ENCODE measurements around the gene NDUFB8. TPM values are rescaled to one million over a fixed set of nuclear protein-coding genes. Genes with fewer than 3 reads are reported as not detected.

The NDUFB8 gene
- total and polyA plus RNA-seq, 2 donors from 2014 or later = 162 to 638 TPM

- FAIRE-seq = no peak
- no peaks in the 10 kb centered on the region for H3K27me3 ChIP-seq (ENCODE audit: control insufficient read depth, insufficient read depth, low read length)
- no peak overlapping the region for H3K9ac ChIP-seq (ENCODE audit: low read length in 3 of 3)
- no peak overlapping the region for H3K27ac ChIP-seq (ENCODE audit: low read depth in 2 of 2, low read length in 2 of 2)
- no peak overlapping the region for H3K4me3 ChIP-seq (ENCODE audit: low read length in 3 of 3)
- intact Hi-C loops (cut with DNase I) = no loop called here
- TF ChIP-seq CTCF (IDR thresholded peaks at IDR 0.05; ENCODE audit: borderline replicate concordance, extremely low read depth, insufficient read depth) = no peak
- H3K36me3 ChIP-seq (ENCODE audit: control insufficient read depth in 2 of 3, insufficient read depth in 3 of 3, low read length in 3 of 3) = peaks cover 0 to 12% (median 5%) of the 10 kb centered on the region in 3 donors
- peak in 2 of 5 donors; percentile 17 to 36 for DNase-seq
- peaks cover 0 to 12% (median 0%) of the 10 kb centered on the region in 3 donors for H3K4me1 ChIP-seq (ENCODE audit: control insufficient read depth in 2 of 3, insufficient read depth in 2 of 3, low read depth in 1 of 3, low read length in 3 of 3)
- no peaks in the 10 kb centered on the region for H3K9me3 ChIP-seq (ENCODE audit: control insufficient read depth in 2 of 3, insufficient read depth in 1 of 3, low read length in 3 of 3)
Measured at GRCh38 chr10:100485801-100486495, 43.7 kb downstream of the NDUFB8 start.

DNA sequence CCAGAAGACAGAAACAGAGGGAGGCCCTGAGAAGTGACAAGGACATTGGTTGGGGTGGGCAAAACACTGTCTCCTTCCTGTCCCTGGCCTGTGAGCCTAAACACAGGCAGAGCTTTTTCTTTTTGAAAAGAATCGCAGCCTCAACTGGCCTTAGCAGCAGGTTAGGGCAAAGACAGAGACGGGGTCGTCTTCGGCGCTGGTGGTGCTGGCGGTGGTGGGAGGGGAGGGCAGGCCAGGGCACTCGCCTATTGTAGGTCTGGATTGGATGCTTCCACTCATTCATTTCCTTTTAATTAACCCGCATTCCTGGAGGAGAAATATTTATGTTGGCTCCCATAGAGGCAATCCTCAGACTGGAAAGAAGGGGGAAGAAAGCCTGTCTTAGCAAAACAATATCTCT lies 44.3 kb downstream of the NDUFB8 start:
- Histone ChIP-seq H3K9ac (ENCODE audit: low read length in 3 of 3) (no peak overlapping the region), H3K27ac (ENCODE audit: low read depth in 2 of 2, low read length in 2 of 2) (no peak overlapping the region), H3K4me1 (ENCODE audit: control insufficient read depth in 2 of 3, insufficient read depth in 2 of 3, low read depth in 1 of 3, low read length in 3 of 3) (peaks cover 0 to 12% (median 0%) of the 10 kb centered on the region in 3 donors), H3K4me3 (ENCODE audit: low read length in 3 of 3) (no peak overlapping the region), H3K27me3 (ENCODE audit: control insufficient read depth, insufficient read depth, low read length) (peaks cover 2% of the 10 kb centered on the region), H3K9me3 (ENCODE audit: control insufficient read depth in 2 of 3, insufficient read depth in 1 of 3, low read length in 3 of 3) (no peaks in the 10 kb centered on the region), H3K36me3 (ENCODE audit: control insufficient read depth in 2 of 3, insufficient read depth in 3 of 3, low read length in 3 of 3) (peaks cover 0 to 12% (median 5%) of the 10 kb centered on the region in 3 donors)
- TF ChIP-seq CTCF (IDR thresholded peaks at IDR 0.05; ENCODE audit: borderline replicate concordance, extremely low read depth, insufficient read depth) = no peak
- no peak for FAIRE-seq
- peak in 2 of 5 donors; percentile 14 to 52 for DNase-seq
- intact Hi-C loops (cut with DNase I) = no loop called here

DNA sequence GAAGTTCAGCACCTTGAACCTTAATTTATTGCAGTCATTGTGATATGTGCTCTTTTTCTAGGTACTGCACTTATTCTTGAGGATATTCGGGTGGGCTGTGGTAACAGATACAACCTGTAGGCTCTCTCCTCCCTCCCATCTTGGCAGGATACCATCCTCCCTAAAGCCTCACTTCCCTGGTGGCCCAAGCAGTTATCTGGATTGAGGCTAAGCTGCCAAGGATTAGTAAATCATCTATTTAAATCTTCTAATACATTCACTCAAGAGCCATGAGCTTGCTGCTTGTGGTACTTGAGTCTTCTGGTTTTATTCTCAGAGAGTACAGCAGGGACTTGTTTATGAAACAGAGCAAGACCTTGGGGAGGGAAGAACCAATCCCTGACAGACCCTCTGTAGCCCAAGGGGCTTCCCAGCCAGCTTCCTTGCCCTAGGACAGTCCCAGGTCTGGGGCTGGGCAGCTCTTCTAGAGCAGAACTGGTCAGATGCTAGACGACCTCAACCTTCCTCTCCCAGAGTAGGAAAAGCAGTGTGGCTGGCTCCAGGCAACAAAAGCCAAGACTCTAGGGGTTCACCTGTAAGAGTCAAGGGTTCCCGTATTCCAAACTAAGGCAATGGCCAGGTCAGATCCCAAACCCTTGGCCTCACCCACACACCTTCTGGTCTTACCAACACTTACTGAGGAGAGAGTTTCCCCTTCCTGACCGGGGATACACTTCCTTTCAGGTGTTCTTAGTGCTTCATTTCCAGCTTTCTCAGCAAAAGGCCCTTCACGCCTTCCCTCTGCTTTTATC lies 45.6 kb downstream of the NDUFB8 start:
- Histone ChIP-seq H3K4me1 (ENCODE audit: control insufficient read depth in 2 of 3, insufficient read depth in 2 of 3, low read depth in 1 of 3, low read length in 3 of 3) (peaks cover 0 to 12% (median 0%) of the 10 kb centered on the region in 3 donors), H3K9me3 (ENCODE audit: control insufficient read depth in 2 of 3, insufficient read depth in 1 of 3, low read length in 3 of 3) (no peaks in the 10 kb centered on the region), H3K4me3 (ENCODE audit: low read length in 3 of 3) (no peak overlapping the region), H3K9ac (ENCODE audit: low read length in 3 of 3) (no peak overlapping the region), H3K27me3 (ENCODE audit: control insufficient read depth, insufficient read depth, low read length) (peaks cover 11% of the 10 kb centered on the region), H3K27ac (ENCODE audit: low read depth in 2 of 2, low read length in 2 of 2) (no peak overlapping the region), H3K36me3 (ENCODE audit: control insufficient read depth in 2 of 3, insufficient read depth in 3 of 3, low read length in 3 of 3) (peaks cover 0 to 6% (median 3%) of the 10 kb centered on the region in 3 donors)
- no peak for DNase-seq
- TF ChIP-seq CTCF (IDR thresholded peaks at IDR 0.05; ENCODE audit: borderline replicate concordance, extremely low read depth, insufficient read depth) = no peak
- no peak for FAIRE-seq
- intact Hi-C loops (cut with DNase I) = no loop called here

Data from kidney (tissue), 14 donors.